Testis (tissue), 3 donors: Measurements from ENCODE around the gene IER5L. TPM values are rescaled to one million over a fixed set of nuclear protein-coding genes. Genes with fewer than 3 reads are reported as not detected.
A peak's percentile ranks its signal among the peaks of the same experiment; 100 is the strongest.

ENCODE experiments used
- DNase-seq: peaks from one replicate; pipeline ENCODE4 v3.0.0-alpha.2; 2019
- H3K27ac ChIP-seq, 2 donors: fragments of 200-600 bp; sonication (generic); one replicate each; pipeline ENCODE4 v1.5.1; 2019
- H3K27me3 ChIP-seq: fragments of 200-600 bp; sonication (generic); one replicate; pipeline ENCODE4 v1.5.1; 2019
- H3K36me3 ChIP-seq: fragments of 200-600 bp; sonication (generic); one replicate; pipeline ENCODE4 v1.5.1; 2017; ENCODE audit warnings: low read depth; ENCODE audit errors: missing control alignments
- H3K4me1 ChIP-seq: fragments of 200-600 bp; sonication (generic); one replicate; pipeline ENCODE4 v1.5.1; 2019
- H3K4me3 ChIP-seq, 2 donors: fragments of 200-600 bp; sonication (generic); one replicate each; pipeline ENCODE4 v1.5.1; 2017 to 2019
- H3K9me3 ChIP-seq: fragments of 200-600 bp; sonication (generic); one replicate; pipeline ENCODE4 v1.5.1; 2017
- CTCF ChIP-seq, 3 experiments: fragments of 450-650 bp in 2 of 3; fragments of 200-600 bp in 1 of 3; sonication (generic) in 1 of 3; IDR thresholded peaks; one replicate each; pipeline ENCODE4 v1.5.1; 2016 to 2019; ENCODE audit warnings: antibody characterized with exemption in 3 of 3, mild to moderate bottlenecking in 2 of 3, moderate library complexity in 1 of 3
- POLR2A ChIP-seq: fragments of 450-650 bp; IDR thresholded peaks from one replicate; pipeline ENCODE4 v1.6.1; 2017; ENCODE audit warnings: antibody characterized with exemption, mild to moderate bottlenecking, moderate library complexity
- WGBS, 2 donors: methylation state at CpG; one replicate each; pipeline ENCODE4 v1.1.5; 2018; 5-methylcytosine and 5-hydroxymethylcytosine counted together
- intact Hi-C: fragments of 100-400 bp; cut with DNase I; formaldehyde crosslinking; loops from one replicate; pipeline ENCODE4 v1.15.1; 2023; ENCODE audit warnings: low total_unique reads
- polyA plus RNA-seq: library from polyadenylated mRNA; stranded (reverse); fragments of 350-450 nt; fragmentation: Illumina TruSeq; extraction: RNeasy Lipid Tissue Mini Kit (QIAGEN cat#74804); gene quantifications from one replicate; pipeline ENCODE4 v1.2.3, GENCODE V29; 2014; ENCODE audit warnings: low read depth, low replicate concordance; ENCODE audit not compliant: insufficient read depth
- total RNA-seq, 2 donors: library from RNA; depleted of rRNA; stranded (reverse); fragments of >200 nt; gene quantifications; one replicate each; pipeline ENCODE4 v1.2.3, GENCODE V29; 2016

The IER5L gene
- total and polyA plus RNA-seq, 3 donors from 2014 or later = 4.8 to 25.4 (median 12.6) TPM

GRCh38 chr9:129206905-129207304, 28.8 kb upstream of the IER5L start:
- DNase-seq = no peak
- peaks cover 5% of the 10 kb centered on the region for H3K4me1 ChIP-seq
- no peaks in the 10 kb centered on the region for H3K9me3 ChIP-seq
- TF ChIP-seq POLR2A = no peak
- no peak for TF ChIP-seq CTCF (IDR thresholded peaks at IDR 0.05)
- H3K36me3 ChIP-seq = no peaks in the 10 kb centered on the region
- no peak overlapping the region for H3K4me3 ChIP-seq
- intact Hi-C loops = no loop called here
- no peaks in the 10 kb centered on the region for H3K27me3 ChIP-seq
- WGBS, 2 donors = 83 to 89% methylated on average over 7 of the region's 7 CpGs
- no peak overlapping the region for H3K27ac ChIP-seq

GRCh38 chr9:129206401-129206800, 28.3 kb upstream of the IER5L start:
- Histone ChIP-seq H3K27ac (no peak overlapping the region), H3K36me3 (no peaks in the 10 kb centered on the region), H3K4me1 (peaks cover 5% of the 10 kb centered on the region), H3K9me3 (no peaks in the 10 kb centered on the region), H3K4me3 (no peak overlapping the region), H3K27me3 (no peaks in the 10 kb centered on the region)
- TF ChIP-seq CTCF (IDR thresholded peaks at IDR 0.05) (no peak), POLR2A (no peak)
- intact Hi-C loops = no loop called here
- WGBS, 2 donors = 67 to 73% methylated on average over 2 of the region's 2 CpGs
- DNase-seq = no peak

- Histone ChIP-seq H3K27me3 (no peaks in the 10 kb centered on the region), H3K9me3 (no peaks in the 10 kb centered on the region), H3K36me3 (no peaks in the 10 kb centered on the region), H3K4me3 (no peak overlapping the region), H3K27ac (no peak overlapping the region), H3K4me1 (peaks cover 5% of the 10 kb centered on the region)
- DNase-seq = no peak
- intact Hi-C loops = no loop called here
- 93 to 95% methylated on average over 7 of the region's 7 CpGs for WGBS, 2 donors
- no peak for TF ChIP-seq POLR2A
- TF ChIP-seq CTCF (IDR thresholded peaks at IDR 0.05) = no peak
Measured at GRCh38 chr9:129204840-129205239, 26.8 kb upstream of the IER5L start.

- WGBS, 2 donors = 61 to 62% methylated on average over 11 of the region's 11 CpGs
- DNase-seq = no peak
- peak overlapping the region in 1 of 2 donors; percentile 85 for H3K27ac ChIP-seq
- no peaks in the 10 kb centered on the region for H3K36me3 ChIP-seq
- peak overlapping the region; percentile 63 to 79 for H3K4me3 ChIP-seq
- no peaks in the 10 kb centered on the region for H3K9me3 ChIP-seq
- intact Hi-C loops = no loop called here
- no peak for TF ChIP-seq POLR2A
- TF ChIP-seq CTCF (IDR thresholded peaks at IDR 0.05) = no peak
- no peaks in the 10 kb centered on the region for H3K27me3 ChIP-seq
- H3K4me1 ChIP-seq = peaks cover 9% of the 10 kb centered on the region
Measured at GRCh38 chr9:129203556-129203909, 25.5 kb upstream of the IER5L start.
